HEK293T (cell line): Measurements from ENCODE around the gene CHD2.

Experiments used
- BHLHE40 ChIP-seq: fragments of 450-650 bp; IDR thresholded peaks from 2 replicates; pipeline ENCODE4 v1.6.1; 2016; ENCODE audit warnings: mild to moderate bottlenecking, moderate library complexity, borderline replicate concordance
- CTBP1 ChIP-seq: fragments of 450-650 bp; IDR thresholded peaks from 2 replicates; pipeline ENCODE4 v1.6.1; 2016; ENCODE audit warnings: borderline replicate concordance
- ELF4 ChIP-seq: fragments of 450-650 bp; IDR thresholded peaks from 2 replicates; pipeline ENCODE4 v1.6.1; 2017; ENCODE audit warnings: antibody characterized with exemption
- FOXA1 ChIP-seq: fragments of 450-650 bp; IDR thresholded peaks from 2 replicates; pipeline ENCODE4 v1.6.1; 2016; ENCODE audit warnings: mild to moderate bottlenecking
- FOXK2 ChIP-seq: fragments of 450-650 bp; IDR thresholded peaks from 2 replicates; pipeline ENCODE4 v1.6.1; 2016; ENCODE audit warnings: mild to moderate bottlenecking
- FOXM1 ChIP-seq: fragments of 450-650 bp; IDR thresholded peaks from 2 replicates; pipeline ENCODE4 v1.6.1; 2017; ENCODE audit warnings: mild to moderate bottlenecking, borderline replicate concordance
- L3MBTL2 ChIP-seq: fragments of 450-650 bp; conservative IDR thresholded peaks from 2 replicates; pipeline ENCODE4 v1.6.1; 2016; ENCODE audit warnings: mild to moderate bottlenecking
- LEF1 ChIP-seq: fragments of 450-650 bp; IDR thresholded peaks from 2 replicates; pipeline ENCODE4 v1.6.1; 2017; ENCODE audit warnings: mild to moderate bottlenecking, borderline replicate concordance
- NFRKB ChIP-seq: fragments of 450-650 bp; IDR thresholded peaks from 2 replicates; pipeline ENCODE4 v1.6.1; 2016; ENCODE audit warnings: mild to moderate bottlenecking, moderate library complexity
- SP1 ChIP-seq: fragments of 450-650 bp; IDR thresholded peaks from 2 replicates; pipeline ENCODE4 v1.6.1; 2017
- ZNF384 ChIP-seq: fragments of 450-650 bp; IDR thresholded peaks from 2 replicates; pipeline ENCODE4 v1.6.1; 2016

GRCh38 chr15:92883876-92884435, 16.2 kb upstream of the CHD2 start:
- TF ChIP-seq SP1: no peak
- TF ChIP-seq FOXM1: no peak
- no peak for TF ChIP-seq ELF4
- TF ChIP-seq L3MBTL2: no peak
- TF ChIP-seq FOXA1: no peak
- no peak for TF ChIP-seq BHLHE40
- TF ChIP-seq ZNF384: no peak
- TF ChIP-seq NFRKB: no peak
- TF ChIP-seq FOXK2: no peak
- no peak for TF ChIP-seq CTBP1
- no peak for TF ChIP-seq LEF1
